SK-N-SH (cell line): ENCODE measurements around the gene BCAS3. TPM values are rescaled to one million over a fixed set of nuclear protein-coding genes. Genes with fewer than 3 reads are reported as not detected.

Source experiments
- CTCF ChIA-PET: fragments of 300-600, 350-600 bp; formaldehyde crosslinking; extraction: SDS; loops from one replicate; lab custom pipeline; 2021; lab: Yijun Ruan, JAX
- POLR2A ChIA-PET: fragments of 350-600 bp; sonication (Branson Sonifier 250); formaldehyde crosslinking; extraction: SDS; loops from one replicate; lab custom pipeline; 2020; ENCODE audit warnings: antibody characterized with exemption, inconsistent platforms; lab: Yijun Ruan, JAX
- DNase-seq: peaks from one replicate; pipeline ENCODE4 v3.0.0; 2012
- H2AFZ ChIP-seq: fragments of 200-600 bp; sonication (generic); 2 replicates; pipeline ENCODE4 v1.8.1; 2016; ENCODE audit warnings: antibody characterized with exemption, mild to moderate bottlenecking, low read depth
- H3F3A ChIP-seq: fragments of 200-600 bp; sonication (generic); replicated peaks from 2 replicates; pipeline ENCODE3; 2016; ENCODE audit warnings: antibody characterized with exemption, mild to moderate bottlenecking; ENCODE audit not compliant: insufficient read depth
- H3K27ac ChIP-seq, 2 experiments: fragments of 200-500 bp in 1 of 2; fragments of 200-600 bp in 1 of 2; sonication (Bioruptor generic) in 1 of 2; sonication (generic), shearing (Covaris generic) in 1 of 2; 2 replicates each; pipeline versions ENCODE4 v1.5.1 to v1.6.1; 2014 to 2016; ENCODE audit warnings: low read depth in 2 of 2, inconsistent platforms in 1 of 2, low read length in 1 of 2, mild to moderate bottlenecking in 1 of 2, mixed read lengths in 1 of 2
- H3K27me3 ChIP-seq: fragments of 200-600 bp; sonication (generic), shearing (Covaris generic); 2 replicates; pipeline ENCODE4 v1.6.1; 2016; ENCODE audit warnings: mixed run types; ENCODE audit not compliant: insufficient read depth
- H3K36me3 ChIP-seq, 2 experiments: fragments of 200-500 bp in 1 of 2; fragments of 200-600 bp in 1 of 2; sonication (Bioruptor generic) in 1 of 2; sonication (generic) in 1 of 2; replicated peaks in 1 of 2; 2 replicates each; pipeline versions ENCODE3 to v1.5.1; 2014 to 2016; ENCODE audit warnings: low read length in 1 of 2, mild to moderate bottlenecking in 1 of 2; ENCODE audit not compliant: insufficient read depth in 2 of 2, control insufficient read depth in 1 of 2
- H3K4me1 ChIP-seq, 2 experiments: fragments of 200-500 bp in 1 of 2; fragments of 200-600 bp in 1 of 2; sonication (Bioruptor generic) in 1 of 2; sonication (generic), shearing (Covaris generic) in 1 of 2; 2 replicates each; pipeline versions ENCODE4 v1.5.1 to v1.6.1; 2014 to 2016; ENCODE audit warnings: low read depth in 1 of 2, low read length in 1 of 2, mixed run types in 1 of 2; ENCODE audit not compliant: insufficient read depth in 2 of 2, control insufficient read depth in 1 of 2
- H3K4me2 ChIP-seq: fragments of 200-600 bp; sonication (generic), shearing (Covaris generic); 2 replicates; pipeline ENCODE4 v1.6.1; 2017; ENCODE audit warnings: mixed run types
- H3K4me3 ChIP-seq, 2 experiments: fragments of 200-500 bp in 1 of 2; fragments of 200-600 bp in 1 of 2; sonication (Bioruptor generic) in 1 of 2; sonication (generic), shearing (Covaris generic) in 1 of 2; 2 replicates each; pipeline versions ENCODE4 v1.5.1 to v1.8.1; 2014 to 2016; ENCODE audit warnings: low read depth in 2 of 2, inconsistent platforms in 1 of 2, low read length in 1 of 2, mild to moderate bottlenecking in 1 of 2, mixed read lengths in 1 of 2, moderate library complexity in 1 of 2
- H3K79me2 ChIP-seq: fragments of 200-600 bp; sonication (generic); 2 replicates; pipeline ENCODE4 v1.8.1; 2017; ENCODE audit warnings: mild to moderate bottlenecking; ENCODE audit not compliant: insufficient read depth
- H3K9ac ChIP-seq: fragments of 200-600 bp; sonication (generic); 2 replicates; pipeline ENCODE4 v1.6.1; 2017; ENCODE audit warnings: mixed run types
- H3K9me2 ChIP-seq: fragments of 200-600 bp; sonication (generic); 2 replicates; pipeline ENCODE4 v1.6.1; 2017; ENCODE audit warnings: mixed run types
- H3K9me3 ChIP-seq: fragments of 200-600 bp; sonication (generic); 2 replicates; pipeline ENCODE4 v1.6.1; 2017; ENCODE audit warnings: mixed run types, mild to moderate bottlenecking, moderate library complexity
- H4K20me1 ChIP-seq: fragments of 200-600 bp; sonication (generic); 2 replicates; pipeline ENCODE4 v1.6.1; 2017; ENCODE audit warnings: mild to moderate bottlenecking, mixed run types; ENCODE audit not compliant: insufficient read depth
- CHD2 ChIP-seq: fragments of 150-350 bp; IDR thresholded peaks from 2 replicates; pipeline ENCODE4 v1.6.1; 2018; ENCODE audit warnings: low read length; ENCODE audit not compliant: partially characterized antibody
- CTCF ChIP-seq: fragments of 200-600 bp; sonication (generic); IDR thresholded peaks from 2 replicates; pipeline ENCODE4 v1.6.1; 2017; ENCODE audit warnings: antibody characterized with exemption, mild to moderate bottlenecking, moderate library complexity
- EZH2phosphoT487 ChIP-seq: fragments of 200-600 bp; sonication (generic); IDR thresholded peaks from 2 replicates; pipeline ENCODE4 v1.6.1; 2017; ENCODE audit warnings: low read depth, mixed run types, mild to moderate bottlenecking, antibody characterized with exemption, moderate library complexity, borderline replicate concordance
- IRF3 ChIP-seq: fragments of 150-350 bp; IDR thresholded peaks from 2 replicates; pipeline ENCODE4 v1.6.1; 2016; ENCODE audit warnings: mild to moderate bottlenecking, low read depth, low read length
- JUND ChIP-seq: IDR thresholded peaks from 2 replicates; pipeline ENCODE4 v1.4.0; 2012
- MXI1 ChIP-seq: IDR thresholded peaks from 2 replicates; pipeline ENCODE4 v1.6.1; 2012; ENCODE audit warnings: mild to moderate bottlenecking, low read depth, low read length, improper control_type of control experiment
- NFIC ChIP-seq: IDR thresholded peaks from 2 replicates; pipeline ENCODE4 v1.4.0; 2012; ENCODE audit warnings: borderline replicate concordance
- NRF1 ChIP-seq: IDR thresholded peaks from 2 replicates; pipeline ENCODE4 v1.6.1; 2012; ENCODE audit warnings: low read depth, mild to moderate bottlenecking, low read length
- POLR2AphosphoS5 ChIP-seq: IDR thresholded peaks from 2 replicates; pipeline ENCODE4 v1.6.1; 2012; ENCODE audit warnings: low read depth, low read length
- RCOR1 ChIP-seq: fragments of 150-350 bp; IDR thresholded peaks from 2 replicates; pipeline ENCODE4 v1.6.1; 2017; ENCODE audit warnings: antibody characterized with exemption, low read length
- SIN3A ChIP-seq: IDR thresholded peaks from 2 replicates; pipeline ENCODE4 v1.6.1; 2012; ENCODE audit warnings: low read depth, mild to moderate bottlenecking, low read length, moderate library complexity, borderline replicate concordance
- TCF12 ChIP-seq: IDR thresholded peaks from 2 replicates; pipeline ENCODE4 v1.4.0; 2012
- USF2 ChIP-seq: fragments of 150-350 bp; IDR thresholded peaks from 2 replicates; pipeline ENCODE4 v1.6.1; 2017; ENCODE audit warnings: antibody characterized with exemption, low read length, low read depth, borderline replicate concordance
- WGBS: methylation state at CpG from one replicate; pipeline ENCODE4 v1.1.6; 2017; ENCODE audit warnings: low lambda C conversion rate; 5-methylcytosine and 5-hydroxymethylcytosine counted together
- polyA plus RNA-seq, 3 experiments: library from polyadenylated mRNA; depleted of rRNA; stranded (reverse); fragments of >200 nt; gene quantifications; 2 replicates each; pipeline ENCODE4 v1.2.3, GENCODE V29; 2012
- TF ChIP-seq, protein P1 (sequence below): IDR thresholded peaks from 2 replicates; pipeline ENCODE4 v1.4.0; 2012; ENCODE audit warnings: low read depth
- TF ChIP-seq, protein P2 (sequence below): IDR thresholded peaks from 2 replicates; pipeline ENCODE4; 2012

Gene BCAS3
- polyA plus RNA-seq, 1 of the 3 experiments (the other 2 are of a cell fraction), result 5.9 TPM

DNA sequence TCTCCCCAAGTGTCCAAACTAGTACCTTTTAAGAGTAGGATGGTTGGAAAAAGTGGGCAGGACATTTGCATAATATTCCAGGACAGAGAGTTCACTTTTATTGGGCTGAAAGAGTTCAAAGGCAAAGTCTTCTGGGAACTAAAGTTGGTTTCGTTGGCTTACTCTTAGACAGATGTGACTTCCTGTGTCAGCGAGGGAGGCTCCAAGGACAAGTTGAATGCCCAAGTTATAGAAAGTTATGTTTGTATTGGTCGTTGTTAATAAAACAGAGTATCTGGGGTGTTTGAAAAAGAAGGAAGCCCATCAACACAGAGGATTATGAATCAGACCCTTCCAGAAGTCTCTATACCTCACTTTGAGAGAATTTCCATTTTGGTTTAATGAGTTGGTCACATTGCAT, 604.7 kb downstream of the BCAS3 start (continued):
- no peak for TF ChIP-seq CTCF

- TF ChIP-seq USF2, result no peak
- no peak for TF ChIP-seq POLR2AphosphoS5
- TF ChIP-seq EZH2phosphoT487, result no peak
- TF ChIP-seq IRF3, result no peak
- TF ChIP-seq JUND, result no peak
- Histone ChIP-seq H3K9ac (no peak overlapping the region), H3K9me3 (no peaks in the 10 kb centered on the region), H2AFZ (no peak overlapping the region), H3K79me2 (no peaks in the 10 kb centered on the region), H4K20me1 (no peaks in the 10 kb centered on the region), H3K4me3 (no peak overlapping the region), H3K4me1 (peaks cover 2 to 32% of the 10 kb centered on the region in 2 experiments; a peak in 3 of 4 replicates), H3K4me2 (no peak overlapping the region), H3F3A (peaks cover 30% of the 10 kb centered on the region), H3K9me2 (no peaks in the 10 kb centered on the region), H3K27me3 (no peaks in the 10 kb centered on the region), H3K27ac (no peak overlapping the region), H3K36me3 (no peaks in the 10 kb centered on the region)
- no peak for DNase-seq
- 92% methylated on average over 6 of the region's 6 CpGs for WGBS
- POLR2A ChIA-PET, result no interaction called here
- CTCF ChIA-PET, result interaction anchor here (0.7 to 2.4 kb wide), 3 partner anchors 18 to 130 kb away, joined by 3 to 10 read pairs (median 3); no protein-coding TSS in a partner anchor
Observed at GRCh38 chr17:61283043-61283442, 605.4 kb downstream of the BCAS3 start.

GRCh38 chr17:61284174-61284573, 606.5 kb downstream of the BCAS3 start:
- WGBS, result 79% methylated on average over 10 of the region's 10 CpGs
- no peak for DNase-seq
- CTCF ChIA-PET, result interaction anchor here (1.0 to 1.2 kb wide), 2 partner anchors 24 to 33 kb away, joined by 3 read pairs; no protein-coding TSS in a partner anchor
- TF ChIP-seq NFIC, result no peak
- TF ChIP-seq CHD2, result no peak
- TF ChIP-seq POLR2AphosphoS5, result peak; percentile 63; the same call in 1 of the 2 replicates
- TF ChIP-seq NRF1, result no peak
- TF ChIP-seq TCF12, result peak; percentile 90
- TF ChIP-seq SIN3A, result no peak
- TF ChIP-seq RCOR1, result no peak
- TF ChIP-seq MXI1, result no peak
- TF ChIP-seq JUND, result peak; percentile 72
- no peak for TF ChIP-seq CTCF
- TF ChIP-seq, protein P1, sequence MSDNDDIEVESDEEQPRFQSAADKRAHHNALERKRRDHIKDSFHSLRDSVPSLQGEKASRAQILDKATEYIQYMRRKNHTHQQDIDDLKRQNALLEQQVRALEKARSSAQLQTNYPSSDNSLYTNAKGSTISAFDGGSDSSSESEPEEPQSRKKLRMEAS, result peak; percentile 34; the same call in 1 of the 2 replicates
- TF ChIP-seq, protein P2, sequence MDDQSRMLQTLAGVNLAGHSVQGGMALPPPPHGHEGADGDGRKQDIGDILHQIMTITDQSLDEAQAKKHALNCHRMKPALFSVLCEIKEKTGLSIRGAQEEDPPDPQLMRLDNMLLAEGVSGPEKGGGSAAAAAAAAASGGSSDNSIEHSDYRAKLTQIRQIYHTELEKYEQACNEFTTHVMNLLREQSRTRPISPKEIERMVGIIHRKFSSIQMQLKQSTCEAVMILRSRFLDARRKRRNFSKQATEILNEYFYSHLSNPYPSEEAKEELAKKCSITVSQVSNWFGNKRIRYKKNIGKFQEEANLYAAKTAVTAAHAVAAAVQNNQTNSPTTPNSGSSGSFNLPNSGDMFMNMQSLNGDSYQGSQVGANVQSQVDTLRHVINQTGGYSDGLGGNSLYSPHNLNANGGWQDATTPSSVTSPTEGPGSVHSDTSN, result peak; percentile 71

More at GRCh38 chr17:61284174-61284573, 606.5 kb downstream of the BCAS3 start:
- Histone ChIP-seq H4K20me1 (no peaks in the 10 kb centered on the region), H3K4me2 (peak overlapping the region; percentile 44; the same call in 1 of the 2 replicates), H3F3A (peaks cover 27% of the 10 kb centered on the region), H3K4me3 (no peak overlapping the region), H3K27ac (peak overlapping the region in 1 of 2 experiments; percentile 80; a peak in 2 of 4 replicates), H3K9me3 (no peaks in the 10 kb centered on the region), H3K9ac (peak overlapping the region; percentile 15; the same call in 1 of the 2 replicates), H3K79me2 (no peaks in the 10 kb centered on the region), H2AFZ (no peak overlapping the region), H3K27me3 (no peaks in the 10 kb centered on the region), H3K9me2 (no peaks in the 10 kb centered on the region), H3K4me1 (peaks cover 6 to 31% of the 10 kb centered on the region in 2 experiments; a peak in 3 of 4 replicates), H3K36me3 (no peaks in the 10 kb centered on the region)
- POLR2A ChIA-PET, result no interaction called here
